LNCaP clone FGC (cell line): ENCODE results near the gene AHSA1.

Experiments
- DNase-seq: peaks from one replicate; pipeline ENCODE4 v3.0.0-alpha.2; 2011; ENCODE audit warnings: low read depth
- H3K4me3 ChIP-seq: 2 replicates; pipeline ENCODE4 v1.5.1; 2011; ENCODE audit warnings: mild to moderate bottlenecking, low read depth, low read length, control low read depth
- TF ChIP-seq, protein P1 (sequence below): IDR thresholded peaks from 2 replicates; pipeline ENCODE4 v1.5.1; 2012; ENCODE audit warnings: mild to moderate bottlenecking; ENCODE audit not compliant: control insufficient read depth, insufficient read depth; ENCODE audit errors: extremely low read depth

Gene AHSA1

DNA sequence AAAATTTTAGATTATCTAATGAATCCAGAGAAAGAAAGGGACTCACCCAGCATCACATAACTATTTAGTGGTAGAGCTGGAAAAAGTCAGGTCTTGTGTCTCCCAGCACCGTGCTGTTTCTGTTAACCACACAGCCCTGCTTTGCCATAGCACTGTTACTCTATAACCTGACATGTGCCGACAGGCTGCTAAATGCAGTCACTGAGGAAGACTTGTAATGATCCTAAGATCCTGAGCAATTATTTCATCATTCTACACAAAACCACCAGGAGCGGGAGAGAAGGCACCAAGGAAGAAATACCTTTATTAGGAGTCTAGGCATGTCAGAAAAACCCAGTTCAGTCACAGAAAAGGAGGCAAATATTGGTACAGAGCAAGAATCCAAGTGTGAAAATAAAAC lies 31.5 kb upstream of the AHSA1 start:
- no peak for DNase-seq
- TF ChIP-seq, protein P1, sequence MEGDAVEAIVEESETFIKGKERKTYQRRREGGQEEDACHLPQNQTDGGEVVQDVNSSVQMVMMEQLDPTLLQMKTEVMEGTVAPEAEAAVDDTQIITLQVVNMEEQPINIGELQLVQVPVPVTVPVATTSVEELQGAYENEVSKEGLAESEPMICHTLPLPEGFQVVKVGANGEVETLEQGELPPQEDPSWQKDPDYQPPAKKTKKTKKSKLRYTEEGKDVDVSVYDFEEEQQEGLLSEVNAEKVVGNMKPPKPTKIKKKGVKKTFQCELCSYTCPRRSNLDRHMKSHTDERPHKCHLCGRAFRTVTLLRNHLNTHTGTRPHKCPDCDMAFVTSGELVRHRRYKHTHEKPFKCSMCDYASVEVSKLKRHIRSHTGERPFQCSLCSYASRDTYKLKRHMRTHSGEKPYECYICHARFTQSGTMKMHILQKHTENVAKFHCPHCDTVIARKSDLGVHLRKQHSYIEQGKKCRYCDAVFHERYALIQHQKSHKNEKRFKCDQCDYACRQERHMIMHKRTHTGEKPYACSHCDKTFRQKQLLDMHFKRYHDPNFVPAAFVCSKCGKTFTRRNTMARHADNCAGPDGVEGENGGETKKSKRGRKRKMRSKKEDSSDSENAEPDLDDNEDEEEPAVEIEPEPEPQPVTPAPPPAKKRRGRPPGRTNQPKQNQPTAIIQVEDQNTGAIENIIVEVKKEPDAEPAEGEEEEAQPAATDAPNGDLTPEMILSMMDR: no peak
- no peak overlapping the region for H3K4me3 ChIP-seq

DNA sequence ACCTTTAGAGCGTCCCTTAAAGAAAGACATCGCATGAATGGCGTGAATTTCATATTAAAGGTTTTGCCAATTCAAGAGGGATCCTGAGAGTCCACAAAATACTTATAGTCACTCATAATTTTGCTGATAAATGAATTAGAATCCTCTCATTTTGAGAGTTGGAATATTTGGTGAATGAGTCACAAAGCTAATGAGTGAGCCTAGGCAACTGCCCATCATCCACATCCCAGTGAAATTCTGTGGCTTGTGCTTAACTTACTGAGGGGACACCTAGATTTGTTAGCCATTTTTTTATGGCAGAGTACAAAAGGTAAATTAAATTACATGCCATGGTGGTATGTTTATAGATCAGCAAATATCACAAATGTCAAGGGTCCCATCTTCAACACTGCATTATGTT lies 21.9 kb upstream of the AHSA1 start:
- TF ChIP-seq, protein P1: no peak
- no peak overlapping the region for H3K4me3 ChIP-seq
- no peak for DNase-seq

DNA sequence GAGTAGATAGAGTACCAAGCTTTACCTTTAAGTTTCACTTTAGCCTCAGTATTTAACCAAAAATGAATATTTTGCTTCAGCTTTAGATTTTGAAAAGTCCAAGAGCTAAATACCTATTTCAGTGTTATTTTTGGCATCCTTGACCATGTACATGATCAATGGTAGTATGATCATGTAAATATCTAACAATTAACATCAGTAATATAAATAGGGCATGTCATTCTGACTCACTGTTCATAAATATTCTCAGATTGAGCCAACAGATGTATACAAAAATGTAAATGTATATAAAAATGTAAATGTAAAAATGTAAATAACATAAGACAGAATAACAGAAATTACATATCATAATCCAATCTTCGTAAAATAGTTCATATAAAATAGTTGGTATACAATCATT lies 19.3 kb upstream of the AHSA1 start:
- DNase-seq: no peak
- TF ChIP-seq, protein P1: no peak
- no peak overlapping the region for H3K4me3 ChIP-seq

DNA sequence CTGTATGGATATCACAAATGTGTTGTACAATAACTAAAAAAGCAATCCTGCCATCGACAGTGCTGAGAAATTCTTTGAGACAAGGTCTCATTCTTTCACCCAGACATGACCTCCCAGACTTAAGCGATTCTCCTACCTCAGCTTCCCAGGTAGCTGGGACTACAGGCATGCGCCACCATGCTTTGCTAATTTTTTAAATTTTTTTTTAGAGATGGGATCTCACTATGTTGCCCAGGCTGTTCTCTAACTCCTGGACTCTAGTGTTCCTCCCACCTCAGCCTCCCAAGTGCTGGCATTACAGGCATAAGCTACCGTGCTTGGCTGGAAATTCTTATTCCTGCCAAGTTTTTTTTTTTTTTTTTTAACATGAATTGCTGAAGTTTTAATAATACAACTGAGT lies 18.0 kb upstream of the AHSA1 start:
- TF ChIP-seq, protein P1: no peak
- DNase-seq: no peak
- H3K4me3 ChIP-seq: no peak overlapping the region

- DNase-seq: no peak
- TF ChIP-seq, protein P1: no peak
- H3K4me3 ChIP-seq: no peak overlapping the region
Observed at GRCh38 chr14:77442196-77442595, 15.7 kb upstream of the AHSA1 start.

- no peak for DNase-seq
- TF ChIP-seq, protein P1: no peak
- H3K4me3 ChIP-seq: peak overlapping the region; percentile 98
Observed at GRCh38 chr14:77455966-77456640, 1.8 kb upstream of the AHSA1 start.

DNA sequence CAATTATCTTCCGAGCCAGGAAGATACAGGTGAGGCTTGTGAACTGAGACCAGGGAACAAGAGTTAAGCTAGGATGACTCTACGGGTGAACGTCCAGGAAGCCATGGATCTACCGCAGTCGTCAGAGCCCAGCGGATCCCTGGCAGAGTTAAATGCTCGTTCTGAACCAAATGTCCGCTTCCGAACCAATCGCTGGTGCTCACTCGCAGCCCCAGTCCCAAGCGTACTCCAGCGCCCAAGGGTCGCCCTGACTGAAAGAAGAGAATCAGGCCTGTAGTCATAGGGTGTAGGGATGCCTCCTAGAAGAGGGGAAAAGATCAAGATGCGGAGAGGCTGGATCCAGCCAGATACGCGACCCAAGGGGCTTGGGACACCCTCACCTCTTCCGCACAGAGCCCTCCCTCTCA lies 775 bp upstream of the AHSA1 start:
- TF ChIP-seq, protein P1: no peak
- H3K4me3 ChIP-seq: peak overlapping the region; percentile 98
- DNase-seq: no peak
